HCT116 (cell line): ENCODE results near the gene CENPC. TPM values are rescaled to one million over a fixed set of nuclear protein-coding genes. Genes with fewer than 3 reads are reported as not detected.

Source experiments
- ATAC-seq: fragments of 200-7000 bp; cut with Tn5 transposase; 2 replicates; pipeline ENCODE4 v1.9.1; 2020; ENCODE audit warnings: mild to moderate bottlenecking, moderate library complexity
- BruUV-seq: library from RNA; stranded (reverse); fragments of 400-500 nt; replicated peaks from 2 replicates; lab custom pipeline; 2021; lab: Mats Ljungman, UMichigan
- CTCF ChIA-PET: fragments of 300-600 bp; sonication (Branson Sonifier 250); formaldehyde crosslinking; loops from one replicate; lab custom pipeline; 2021; ENCODE audit warnings: antibody characterized with exemption; lab: Charles Lee
- POLR2A ChIA-PET: fragments of 300-600, 350-600 bp; sonication (Branson Sonifier 250); formaldehyde crosslinking; loops from one replicate; lab custom pipeline; 2021; ENCODE audit warnings: antibody characterized with exemption; lab: Charles Lee
- RAD21 ChIA-PET, 2 experiments: fragments of 300-600 bp; sonication (Branson Sonifier 250); formaldehyde crosslinking; loops; one replicate each; lab custom pipeline; 2023; ENCODE audit warnings: low total read pairs in 2 of 2; ENCODE audit not compliant: uncharacterized antibody in 2 of 2, unreplicated experiment in 2 of 2, low non-redundant PET in 1 of 2; lab: Charles Lee
- DNase-seq: peaks from one replicate; pipeline ENCODE4 v3.0.0-alpha.2; 2010; ENCODE audit warnings: low read depth, low spot score
- H2AFZ ChIP-seq: fragments of 200-600 bp; shearing (Covaris generic), sonication (generic); 2 replicates; pipeline ENCODE4 v1.6.1; 2017; ENCODE audit warnings: low read depth, mixed run types, mixed read lengths, antibody characterized with exemption, low read length; ENCODE audit not compliant: poor library complexity, severe bottlenecking
- H3K27ac ChIP-seq: 2 replicates; pipeline ENCODE4 v1.5.1; 2012; ENCODE audit warnings: low read depth, low read length
- H3K27me3 ChIP-seq: fragments of 200-600 bp; sonication (generic); 2 replicates; pipeline ENCODE4 v1.6.1; 2016; ENCODE audit warnings: mixed run types, low read length, mixed read lengths; ENCODE audit not compliant: insufficient read depth
- H3K36me3 ChIP-seq, 2 experiments: fragments of 200-500 bp in 1 of 2; fragments of 200-600 bp in 1 of 2; sonication (Bioruptor generic) in 1 of 2; sonication (generic) in 1 of 2; 2 replicates each; pipeline versions ENCODE4 v1.5.1 to v1.6.1; 2014 to 2016; ENCODE audit warnings: low read length in 2 of 2, inconsistent platforms in 1 of 2, mixed read lengths in 1 of 2, mixed run types in 1 of 2; ENCODE audit not compliant: insufficient read depth in 2 of 2, control insufficient read depth in 1 of 2
- H3K4me1 ChIP-seq, 2 experiments: fragments of 200-600 bp in 1 of 2; sonication (generic) in 1 of 2; 2 replicates each; pipeline versions ENCODE4 v1.5.1 to v1.6.1; 2012 to 2017; ENCODE audit warnings: low read length in 2 of 2, inconsistent platforms in 1 of 2, mild to moderate bottlenecking in 1 of 2, mixed read lengths in 1 of 2, mixed run types in 1 of 2, moderate library complexity in 1 of 2; ENCODE audit not compliant: insufficient read depth in 2 of 2, control insufficient read depth in 1 of 2
- H3K4me2 ChIP-seq: fragments of 200-600 bp; sonication (generic); 2 replicates; pipeline ENCODE4 v1.6.1; 2017; ENCODE audit warnings: mixed run types, low read length, mixed read lengths
- H3K4me3 ChIP-seq, 2 experiments: fragments of 200-600 bp in 1 of 2; sonication (generic) in 1 of 2; replicated peaks in 1 of 2; 2 replicates each; pipeline ENCODE4 v1.5.1; 2011 to 2016; ENCODE audit warnings: low read length in 2 of 2, control low read depth in 1 of 2, low read depth in 1 of 2, mild to moderate bottlenecking in 1 of 2, mixed read lengths in 1 of 2, mixed run types in 1 of 2
- H3K79me2 ChIP-seq: fragments of 200-600 bp; sonication (generic); 2 replicates; pipeline ENCODE4 v1.6.1; 2017; ENCODE audit warnings: mild to moderate bottlenecking, mixed run types, low read length, moderate library complexity, mixed read lengths; ENCODE audit not compliant: insufficient read depth
- H3K9ac ChIP-seq: fragments of 200-600 bp; sonication (generic); 2 replicates; pipeline ENCODE4 v1.6.1; 2016; ENCODE audit warnings: low read length, mixed read lengths
- H3K9me2 ChIP-seq: fragments of 200-600 bp; sonication (generic), shearing (Covaris generic); 2 replicates; pipeline ENCODE4 v1.6.1; 2017; ENCODE audit warnings: mixed run types, mild to moderate bottlenecking, moderate library complexity; ENCODE audit not compliant: insufficient read depth
- H3K9me3 ChIP-seq, 2 experiments: fragments of 200-500 bp in 1 of 2; fragments of 200-600 bp in 1 of 2; sonication (Bioruptor generic) in 1 of 2; sonication (generic) in 1 of 2; 2 replicates each; pipeline ENCODE4 v1.6.1; 2014 to 2017; ENCODE audit warnings: low read length in 2 of 2, mixed read lengths in 2 of 2, inconsistent platforms in 1 of 2, low read depth in 1 of 2, mild to moderate bottlenecking in 1 of 2, mixed run types in 1 of 2, moderate library complexity in 1 of 2; ENCODE audit not compliant: control insufficient read depth in 1 of 2, insufficient read depth in 1 of 2
- H4K20me1 ChIP-seq: fragments of 200-600 bp; sonication (generic), shearing (Covaris generic); 2 replicates; pipeline ENCODE4 v1.6.1; 2017; ENCODE audit warnings: mixed run types, mild to moderate bottlenecking, moderate library complexity; ENCODE audit not compliant: insufficient read depth
- POLR2AphosphoS5 ChIP-seq: IDR thresholded peaks from 2 replicates; pipeline ENCODE4 v1.6.1; 2011; ENCODE audit warnings: mild to moderate bottlenecking, low read depth, low read length, moderate library complexity
- YY1 ChIP-seq: IDR thresholded peaks from 2 replicates; pipeline ENCODE4 v1.6.1; 2011; ENCODE audit warnings: low read length, low read depth, moderate library complexity, mild to moderate bottlenecking; ENCODE audit not compliant: insufficient replicate concordance; ENCODE audit errors: extremely low read depth
- intact Hi-C: fragments of 100-400 bp; cut with micrococcal nuclease; formaldehyde crosslinking; loops from 2 replicates; pipeline ENCODE4 v1.10.0; 2022
- total RNA-seq: library from RNA; stranded (reverse); gene quantifications from one replicate; pipeline ENCODE4 v1.2.1, GENCODE V29; 2021; ENCODE audit not compliant: unreplicated experiment
- TF ChIP-seq, protein P1 (sequence below), 3 experiments: fragments of 200-600 bp in 1 of 3; sonication (generic) in 1 of 3; IDR thresholded peaks in 2 of 3; conservative IDR thresholded peaks in 1 of 3; 2 replicates each; pipeline ENCODE4 v1.5.1; 2012 to 2017; ENCODE audit warnings: low read depth in 2 of 3, low read length in 2 of 3, antibody characterized with exemption in 1 of 3, borderline replicate concordance in 1 of 3, control low read depth in 1 of 3, mild to moderate bottlenecking in 1 of 3, mixed read lengths in 1 of 3, mixed run types in 1 of 3, moderate library complexity in 1 of 3; ENCODE audit not compliant: insufficient read depth in 1 of 3

CENPC gene
- total RNA-seq, 1 experiment from 2014 or later: 15.4 TPM

DNA sequence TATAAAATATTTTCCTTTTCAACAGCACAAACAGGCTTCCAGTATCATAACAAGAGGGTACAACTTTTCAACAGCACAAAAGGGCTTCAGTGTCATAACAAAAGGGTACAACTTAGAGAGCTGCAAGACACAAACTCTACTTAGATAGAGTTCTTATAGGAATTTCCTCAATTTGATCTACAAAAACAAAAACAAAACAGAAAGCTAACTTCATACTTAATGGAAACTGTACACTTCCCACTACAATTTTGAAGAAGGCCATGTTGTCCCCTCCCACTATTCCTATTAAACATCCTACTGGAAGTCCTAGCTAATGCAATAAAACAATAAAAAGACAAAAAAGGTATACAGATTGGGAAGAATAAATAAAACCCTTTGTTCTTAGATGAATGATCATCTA, 96.7 kb downstream of the CENPC start:
- Histone ChIP-seq H2AFZ (no peak overlapping the region), H4K20me1 (no peaks in the 10 kb centered on the region), H3K27ac (no peak overlapping the region), H3K4me1 (no peaks in the 10 kb centered on the region), H3K9ac (no peak overlapping the region), H3K36me3 (no peaks in the 10 kb centered on the region), H3K4me2 (no peak overlapping the region), H3K27me3 (no peaks in the 10 kb centered on the region), H3K9me3 (no peaks in the 10 kb centered on the region), H3K79me2 (no peaks in the 10 kb centered on the region), H3K9me2 (no peaks in the 10 kb centered on the region), H3K4me3 (no peak overlapping the region)
- BruUV-seq: no TSS peak
- ChIA-PET POLR2A (no interaction called here), RAD21 (no interaction called here), CTCF (no interaction called here)
- ATAC-seq (no peak), DNase-seq (no peak)
- intact Hi-C loops: no loop called here
- TF ChIP-seq POLR2AphosphoS5: no peak
- no peak for TF ChIP-seq YY1

DNA sequence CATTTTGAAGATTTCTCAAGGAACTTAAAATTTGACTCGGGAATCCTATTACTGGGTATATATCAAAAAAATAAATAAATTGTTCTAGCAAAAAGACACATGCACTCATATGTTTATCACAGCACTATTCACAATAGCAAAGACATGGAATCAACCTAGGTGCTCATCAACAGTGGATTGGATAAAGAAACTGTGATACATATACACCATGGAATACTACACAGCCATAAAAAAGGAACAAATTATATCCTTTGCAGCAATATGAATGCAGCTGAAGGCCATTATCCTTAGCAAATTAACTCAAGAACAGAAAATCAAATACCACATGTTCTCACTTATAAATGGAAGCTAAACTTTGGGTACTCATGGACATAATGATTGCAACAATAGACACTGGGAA, 97.4 kb downstream of the CENPC start:
- no peak for TF ChIP-seq YY1
- TF ChIP-seq, protein P1, sequence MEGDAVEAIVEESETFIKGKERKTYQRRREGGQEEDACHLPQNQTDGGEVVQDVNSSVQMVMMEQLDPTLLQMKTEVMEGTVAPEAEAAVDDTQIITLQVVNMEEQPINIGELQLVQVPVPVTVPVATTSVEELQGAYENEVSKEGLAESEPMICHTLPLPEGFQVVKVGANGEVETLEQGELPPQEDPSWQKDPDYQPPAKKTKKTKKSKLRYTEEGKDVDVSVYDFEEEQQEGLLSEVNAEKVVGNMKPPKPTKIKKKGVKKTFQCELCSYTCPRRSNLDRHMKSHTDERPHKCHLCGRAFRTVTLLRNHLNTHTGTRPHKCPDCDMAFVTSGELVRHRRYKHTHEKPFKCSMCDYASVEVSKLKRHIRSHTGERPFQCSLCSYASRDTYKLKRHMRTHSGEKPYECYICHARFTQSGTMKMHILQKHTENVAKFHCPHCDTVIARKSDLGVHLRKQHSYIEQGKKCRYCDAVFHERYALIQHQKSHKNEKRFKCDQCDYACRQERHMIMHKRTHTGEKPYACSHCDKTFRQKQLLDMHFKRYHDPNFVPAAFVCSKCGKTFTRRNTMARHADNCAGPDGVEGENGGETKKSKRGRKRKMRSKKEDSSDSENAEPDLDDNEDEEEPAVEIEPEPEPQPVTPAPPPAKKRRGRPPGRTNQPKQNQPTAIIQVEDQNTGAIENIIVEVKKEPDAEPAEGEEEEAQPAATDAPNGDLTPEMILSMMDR (IDR thresholded peaks at IDR 0.05 in 2 of 3, conservative IDR thresholded peaks at IDR 0.05 in 1 of 3; ENCODE audit: borderline replicate concordance in 1 of 3, insufficient read depth in 1 of 3, low read depth in 2 of 3, low read length in 2 of 3): no peak
- Histone ChIP-seq H4K20me1 (no peaks in the 10 kb centered on the region), H3K4me2 (no peak overlapping the region), H2AFZ (no peak overlapping the region), H3K27ac (no peak overlapping the region), H3K36me3 (no peaks in the 10 kb centered on the region), H3K9me3 (no peaks in the 10 kb centered on the region), H3K9me2 (no peaks in the 10 kb centered on the region), H3K4me3 (no peak overlapping the region), H3K4me1 (no peaks in the 10 kb centered on the region), H3K9ac (no peak overlapping the region), H3K27me3 (no peaks in the 10 kb centered on the region), H3K79me2 (no peaks in the 10 kb centered on the region)
- BruUV-seq: no TSS peak
- POLR2A ChIA-PET: no interaction called here
- no peak for DNase-seq
- ATAC-seq: no peak
- intact Hi-C loops: no loop called here
- CTCF ChIA-PET: no interaction called here
- RAD21 ChIA-PET: no interaction called here
